ENCODE data around the gene PSRC1. TPM values are rescaled to one million over a fixed set of nuclear protein-coding genes. Genes with fewer than 3 reads are reported as not detected.

PSRC1 gene
- total and polyA plus RNA-seq, 2 experiments from 2014 or later = 55.0 to 61.1 TPM

GRCh38 chr1:109258481-109259466 is 24.2 kb downstream of the PSRC1 start:
- H3K4me3 Mint-ChIP-seq = no peak overlapping the region
- no peaks in the 10 kb centered on the region; the same call in 1 of the 2 replicates for H4K20me1 ChIP-seq (replicated peaks; ENCODE audit: insufficient read depth)
- no peak for TF ChIP-seq REST (IDR thresholded peaks at IDR 0.05; ENCODE audit: unreplicated experiment)
- no peak for TF ChIP-seq ZNF462 (CRISPR knock-in tag; IDR thresholded peaks at IDR 0.05)
- no peak for TF ChIP-seq CTCF (conservative IDR thresholded peaks at IDR 0.05; ENCODE audit: low read depth in 2 of 2)
- no peak for TF ChIP-seq EZH2phosphoT487 (IDR thresholded peaks at IDR 0.05; ENCODE audit: unreplicated experiment)
- no peak for TF ChIP-seq ZNF331 (CRISPR knock-in tag; IDR thresholded peaks at IDR 0.05; ENCODE audit: low read depth)
- TF ChIP-seq POLR2AphosphoS5 (IDR thresholded peaks at IDR 0.05; ENCODE audit: low read depth) = no peak
- TF ChIP-seq EZH2 (IDR thresholded peaks at IDR 0.05; ENCODE audit: low read depth, unreplicated experiment) = no peak
- no peak for TF ChIP-seq JUNB (IDR thresholded peaks at IDR 0.05; ENCODE audit: unreplicated experiment)
- TF ChIP-seq ETS1 (IDR thresholded peaks at IDR 0.05) = no peak
- TF ChIP-seq CREB1 (CRISPR knock-in tag; IDR thresholded peaks at IDR 0.05; ENCODE audit: low read depth) = no peak
- TF ChIP-seq STAT1 (IDR thresholded peaks at IDR 0.05; ENCODE audit: unreplicated experiment) = no peak
- TF ChIP-seq ZNF114 (CRISPR knock-in tag; IDR thresholded peaks at IDR 0.05) = no peak
- no peak for TF ChIP-seq NANOG (IDR thresholded peaks at IDR 0.05; ENCODE audit: borderline replicate concordance)
- H3K27ac ChIP-seq (ENCODE audit: low read depth) = no peak overlapping the region
- H3K4me3 ChIP-seq = no peak overlapping the region
- ATAC-seq (no peak), DNase-seq (ENCODE audit: low spot score) (no peak)
- H2AFZ ChIP-seq = no peak overlapping the region
- H3K4me2 ChIP-seq = no peak overlapping the region
- no peaks in the 10 kb centered on the region; the same call in 1 of the 3 replicates for H3K9me3 Mint-ChIP-seq
- no peaks in the 10 kb centered on the region for H3K9me2 ChIP-seq (ENCODE audit: insufficient read depth)
- peak overlapping the region; percentile 88 for H3K27ac Mint-ChIP-seq
- H3K79me2 ChIP-seq (replicated peaks; ENCODE audit: insufficient read depth) = peaks cover 14% of the 10 kb centered on the region; the same call in 1 of the 2 replicates
- no peaks in the 10 kb centered on the region for H3K27me3 ChIP-seq (ENCODE audit: insufficient read depth)
- H3F3A ChIP-seq (replicated peaks; ENCODE audit: low read depth) = 0 out of 2 replicates have a peak, but pooled peaks cover 5% of the 10 kb centered on the region
- H3K27me3 Mint-ChIP-seq (ENCODE audit: insufficient read depth, low read depth, poor library complexity) = peaks cover 11% of the 10 kb centered on the region
- peaks cover 19% of the 10 kb centered on the region for H3K4me1 ChIP-seq (ENCODE audit: insufficient read depth)
- H3K36me3 ChIP-seq (ENCODE audit: insufficient read depth) = no peaks in the 10 kb centered on the region; the same call in 1 of the 2 replicates
- peaks cover 37% of the 10 kb centered on the region for H3K4me1 Mint-ChIP-seq
- H3K36me3 Mint-ChIP-seq (ENCODE audit: low read depth) = peaks cover under 1% of the 10 kb centered on the region; the same call in 2 of the 3 replicates

Data from GM23338 (cell line).